GM21360 (cell line): ENCODE measurements around the gene DARS2.

Experiments
- ATAC-seq: cut with Tn5 transposase; IDR thresholded peaks from one replicate; pipeline ENCODE4 v1.9.1; 2021; ENCODE audit warnings: mild to moderate bottlenecking, moderate library complexity; ENCODE audit not compliant: unreplicated experiment

The DARS2 gene

DNA sequence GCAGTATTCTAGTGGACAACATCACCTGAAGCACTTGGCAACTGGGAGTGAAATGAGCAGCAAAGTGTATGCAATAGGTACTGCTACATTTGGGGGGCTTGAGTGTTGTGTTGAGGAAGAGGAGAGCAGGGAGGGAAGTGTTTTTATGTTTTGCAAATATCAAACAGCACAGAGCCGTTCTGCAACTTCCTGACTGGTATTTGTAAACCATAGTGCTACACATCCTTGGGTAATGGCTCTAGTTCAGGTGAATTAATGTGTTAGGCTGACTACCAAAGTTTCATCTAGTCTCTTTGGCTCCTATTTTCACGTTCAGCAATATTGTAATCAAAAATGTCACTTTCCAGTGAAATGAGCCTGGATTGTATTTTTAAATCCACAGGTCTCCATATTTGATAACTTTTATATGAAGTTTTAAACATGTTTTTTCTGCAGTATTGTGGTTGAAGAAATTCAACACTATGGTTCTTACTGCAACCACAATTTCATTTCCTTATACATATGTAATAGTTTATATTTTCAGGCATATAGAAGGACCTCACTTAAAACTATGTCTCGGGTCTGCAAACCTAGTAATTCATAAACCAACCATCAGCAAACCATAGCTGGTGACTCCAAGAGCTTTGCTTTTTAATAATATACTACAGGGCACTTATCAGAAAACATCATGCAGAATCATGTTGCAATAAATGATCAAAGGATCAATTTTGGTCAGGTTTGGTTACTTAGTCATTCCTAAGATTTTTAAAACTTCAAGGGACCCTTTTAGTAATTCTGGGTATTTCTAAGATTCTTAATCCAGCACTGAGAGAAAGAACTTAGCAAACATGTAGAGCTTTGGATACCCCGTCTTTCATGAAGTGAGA is 62.5 kb downstream of the DARS2 start:
- no peak for ATAC-seq

DNA sequence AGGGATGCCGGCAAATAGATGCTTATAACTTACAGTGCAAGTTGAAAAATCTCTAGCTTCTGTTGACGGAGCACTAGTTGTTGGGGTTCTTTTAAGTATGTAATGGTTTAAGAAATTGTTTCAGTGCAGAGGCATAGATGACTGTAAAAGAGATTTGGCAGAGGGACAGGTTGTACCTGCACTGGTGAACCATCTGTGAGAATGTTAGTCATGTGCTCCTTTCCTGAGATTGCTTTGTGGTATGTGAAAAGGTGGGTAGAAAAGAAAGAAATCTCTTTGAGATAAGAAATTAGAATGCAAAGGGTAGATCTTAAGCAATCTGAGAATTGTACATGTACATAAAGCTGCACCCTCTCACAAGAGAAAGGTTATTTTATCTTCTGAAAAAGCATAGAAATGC is 63.2 kb downstream of the DARS2 start:
- ATAC-seq, result no peak

DNA sequence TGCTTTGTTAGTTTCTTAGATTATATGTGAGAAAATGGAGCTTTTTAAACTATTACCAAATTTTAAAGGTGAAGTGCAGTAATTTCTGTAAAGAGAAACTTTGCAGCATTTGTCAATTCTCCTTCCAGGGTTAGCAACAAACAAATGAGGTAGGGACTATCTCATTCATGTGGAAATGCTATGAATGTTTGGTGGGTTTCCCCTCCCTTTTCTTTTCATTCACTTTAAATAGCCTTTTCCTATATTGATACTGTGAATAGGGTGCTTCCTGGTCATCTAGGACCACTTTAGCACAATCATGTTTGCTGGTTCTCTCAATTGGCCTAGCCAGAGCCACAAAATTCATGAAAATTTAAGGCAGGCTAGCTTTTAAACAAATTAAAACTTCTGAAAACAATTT is 64.3 kb downstream of the DARS2 start:
- ATAC-seq, result no peak

DNA sequence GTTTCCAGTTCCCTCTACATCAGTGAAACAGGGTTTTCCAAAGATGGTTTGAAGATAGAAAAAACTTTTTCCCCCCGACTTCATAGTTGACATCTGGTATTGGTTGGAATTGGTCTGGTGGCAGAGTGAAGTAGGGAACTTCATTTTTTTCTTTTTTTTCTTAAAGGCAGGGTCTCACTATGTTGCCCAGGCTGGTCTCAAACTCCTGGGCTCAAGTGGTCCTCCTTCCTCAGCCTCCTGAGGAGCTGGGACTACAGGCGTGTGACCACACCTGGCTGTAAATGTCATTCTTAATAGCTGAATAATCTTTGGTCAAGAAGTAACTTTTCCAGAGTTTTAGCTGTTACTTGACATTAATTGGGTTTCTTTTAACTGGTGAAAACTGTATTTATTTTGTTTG is 65.4 kb downstream of the DARS2 start:
- ATAC-seq, result no peak

DNA sequence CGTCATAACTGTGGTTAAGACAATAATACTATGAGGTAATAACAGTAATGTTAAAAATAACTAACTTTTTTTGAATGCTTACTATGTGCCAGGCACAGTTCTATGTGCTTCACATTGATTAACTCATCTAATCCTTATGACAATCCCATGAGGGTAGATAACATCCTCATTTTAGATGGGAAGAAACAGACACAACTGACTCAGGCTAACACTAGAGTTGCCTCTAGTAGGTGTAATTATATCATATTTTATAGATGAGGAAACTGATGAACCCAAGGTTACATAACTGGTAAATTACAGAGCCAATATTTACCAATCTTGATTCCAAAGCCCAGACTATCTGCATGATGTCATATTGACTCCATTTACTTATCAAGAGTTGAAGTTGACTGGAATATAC is 69.1 kb downstream of the DARS2 start:
- no peak for ATAC-seq

DNA sequence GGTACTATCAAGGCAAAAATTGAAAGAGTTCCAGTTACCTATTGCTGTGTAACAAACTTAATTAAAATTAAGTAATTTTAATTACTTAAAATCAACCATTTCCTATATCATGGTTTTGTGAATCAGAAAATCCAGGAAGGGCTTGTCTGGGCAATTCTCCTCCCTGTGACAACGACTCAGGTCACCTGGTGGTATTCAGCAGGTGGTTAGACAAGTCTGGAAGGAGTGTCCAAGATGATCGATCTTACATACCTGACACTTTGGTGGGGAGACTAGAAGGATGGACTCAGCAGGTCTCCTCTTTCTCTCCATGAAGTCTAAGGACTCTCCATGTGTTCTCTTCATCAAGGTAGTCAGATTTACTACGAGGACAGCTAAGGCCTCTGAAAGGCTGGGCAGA is 69.7 kb downstream of the DARS2 start:
- ATAC-seq, result no peak

DNA sequence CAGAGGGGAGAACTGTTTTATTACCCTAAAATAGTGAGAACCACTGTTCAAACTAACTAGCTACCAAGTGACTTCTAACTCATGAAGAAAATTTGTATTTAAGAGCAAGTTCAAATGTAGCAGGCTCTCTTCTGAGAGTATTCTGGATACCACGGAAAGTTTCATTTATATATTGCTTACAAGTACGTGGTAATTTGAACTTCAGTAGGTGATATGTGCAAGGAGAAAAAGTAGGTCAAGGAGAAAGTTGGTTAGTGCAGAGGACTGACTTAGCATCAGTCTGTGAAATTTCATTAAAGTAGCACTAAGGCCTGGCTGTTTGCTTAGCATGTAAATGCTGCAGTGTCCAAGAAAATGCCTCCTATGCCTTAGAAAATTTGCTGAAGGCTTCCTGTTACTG is 76.0 kb downstream of the DARS2 start:
- ATAC-seq, result no peak

DNA sequence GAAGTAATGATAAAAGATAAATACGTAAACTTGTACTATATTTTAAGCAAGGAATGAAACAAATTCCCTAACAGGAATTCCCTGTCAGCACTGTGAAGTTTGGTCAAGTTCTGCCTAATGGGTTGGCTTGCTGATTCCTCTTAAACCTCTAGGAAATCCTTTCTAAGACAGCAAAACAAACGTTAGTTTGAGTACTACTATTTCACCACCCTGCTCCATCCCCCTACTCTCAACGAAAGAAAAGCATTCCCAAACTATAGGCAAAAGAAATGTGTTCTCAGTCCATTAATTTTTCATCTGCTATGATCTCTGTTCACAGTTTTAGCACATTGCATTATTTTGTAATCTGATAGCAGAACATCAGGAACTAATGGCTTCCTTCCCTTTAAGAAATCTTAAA is 76.5 kb downstream of the DARS2 start:
- no peak for ATAC-seq

DNA sequence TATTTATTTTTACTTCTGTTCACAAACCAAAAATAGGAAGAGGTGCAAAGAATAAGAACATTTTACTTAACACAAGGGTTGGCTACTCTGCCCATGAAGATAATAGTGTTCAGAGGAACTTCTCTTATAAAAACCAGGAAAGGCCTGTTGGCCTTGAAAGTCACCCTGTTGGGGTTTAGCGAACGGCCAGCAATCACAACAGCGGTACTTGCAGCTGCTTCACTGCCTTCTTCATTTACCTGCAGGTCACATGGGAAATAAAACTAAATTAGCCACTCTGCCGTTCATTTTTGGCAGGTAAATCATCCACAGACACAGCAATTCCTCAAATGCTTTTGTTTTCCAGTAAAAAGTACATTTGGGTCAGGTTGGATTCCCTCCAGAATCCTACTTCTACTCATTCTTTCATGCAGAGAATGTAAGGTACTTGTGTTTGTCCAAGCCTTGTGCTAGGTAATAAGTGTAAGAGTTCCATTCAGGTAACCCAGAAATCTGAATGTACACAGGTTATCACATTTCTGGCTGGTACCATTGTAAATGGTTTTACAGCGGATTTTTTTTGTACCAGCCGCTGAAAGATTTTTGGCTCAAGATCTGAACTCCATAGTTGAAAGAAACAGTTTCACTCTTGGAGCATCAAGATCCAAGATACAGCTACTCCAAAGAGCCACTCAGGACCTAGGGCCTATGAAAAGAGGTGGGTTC is 79.5 kb downstream of the DARS2 start:
- no peak for ATAC-seq
